IMR-90 (cell line): ENCODE data around the gene ADAMTS10. TPM values are rescaled to one million over a fixed set of nuclear protein-coding genes. Genes with fewer than 3 reads are reported as not detected.
A peak's percentile ranks its signal among the peaks of the same experiment; 100 is the strongest.

ENCODE experiments used
- ATAC-seq: fragments of 200-7000 bp; cut with Tn5 transposase; 2 replicates; pipeline ENCODE4 v1.9.1; 2020; ENCODE audit warnings: low read depth, mild to moderate bottlenecking, moderate library complexity
- BruUV-seq: library from RNA; stranded (reverse); fragments of 400-500 nt; replicated peaks from 2 replicates; lab custom pipeline; 2021; lab: Mats Ljungman, UMichigan
- CTCF ChIA-PET: fragments of 300-600 bp; formaldehyde crosslinking; extraction: SDS; loops from one replicate; lab custom pipeline; 2021; ENCODE audit warnings: antibody characterized with exemption; lab: Yijun Ruan, JAX
- POLR2A ChIA-PET: fragments of 300-600 bp; sonication (Branson Sonifier 250); formaldehyde crosslinking; loops from one replicate; lab custom pipeline; 2022; ENCODE audit warnings: antibody characterized with exemption; ENCODE audit not compliant: unreplicated experiment; lab: Charles Lee
- DNase-seq: peaks from one replicate; pipeline ENCODE4 v3.0.0; 2013
- H2AFZ ChIP-seq: replicated peaks from 2 replicates; pipeline ENCODE3; 2013; ENCODE audit warnings: low read length, mild to moderate bottlenecking; ENCODE audit not compliant: poor library complexity
- H2AK5ac ChIP-seq: 2 replicates; pipeline ENCODE4 v1.6.1; 2013; ENCODE audit warnings: low read depth, low read length, inconsistent platforms
- H2AK9ac ChIP-seq: replicated peaks from 2 replicates; pipeline ENCODE3; 2013; ENCODE audit warnings: mild to moderate bottlenecking, low read depth, low read length, moderate library complexity; ENCODE audit not compliant: poor library complexity
- H2BK120ac ChIP-seq: 2 replicates; pipeline ENCODE4 v1.6.1; 2013; ENCODE audit warnings: low read depth, low read length, inconsistent platforms
- H2BK15ac ChIP-seq: 3 replicates; pipeline ENCODE4 v1.6.1; 2013; ENCODE audit warnings: low read depth, low read length, inconsistent platforms
- H2BK20ac ChIP-seq: 2 replicates; pipeline ENCODE4 v1.6.1; 2013; ENCODE audit warnings: low read depth, mild to moderate bottlenecking, inconsistent platforms, low read length, moderate library complexity
- H2BK5ac ChIP-seq: 2 replicates; pipeline ENCODE4 v1.6.1; 2013; ENCODE audit warnings: mild to moderate bottlenecking, low read depth, low read length, inconsistent platforms; ENCODE audit not compliant: poor library complexity, severe bottlenecking
- H3K14ac ChIP-seq: replicated peaks from 2 replicates; pipeline ENCODE4 v1.6.1; 2013; ENCODE audit warnings: low read depth, low read length, inconsistent platforms
- H3K18ac ChIP-seq: 2 replicates; pipeline ENCODE4 v1.6.1; 2013; ENCODE audit warnings: low read depth, low read length, control low read depth
- H3K23ac ChIP-seq: 2 replicates; pipeline ENCODE4 v1.6.1; 2013; ENCODE audit warnings: low read depth, low read length, inconsistent platforms
- H3K27ac ChIP-seq: 2 replicates; pipeline ENCODE4 v1.5.1; 2013; ENCODE audit warnings: mild to moderate bottlenecking, control low read depth, low read length; ENCODE audit not compliant: insufficient read depth
- H3K27me3 ChIP-seq: 2 replicates; pipeline ENCODE4 v1.6.1; 2013; ENCODE audit warnings: low read length; ENCODE audit not compliant: control insufficient read depth, insufficient read depth
- H3K36me3 ChIP-seq: 2 replicates; pipeline ENCODE4 v1.6.1; 2013; ENCODE audit warnings: low read length, mixed read lengths; ENCODE audit not compliant: control insufficient read depth, insufficient read depth
- H3K4ac ChIP-seq: 2 replicates; pipeline ENCODE4 v1.6.1; 2013; ENCODE audit warnings: low read depth, low read length, inconsistent platforms
- H3K4me1 ChIP-seq: 2 replicates; pipeline ENCODE4 v1.6.1; 2013; ENCODE audit warnings: low read length, mixed read lengths; ENCODE audit not compliant: control insufficient read depth, insufficient read depth
- H3K4me2 ChIP-seq: 2 replicates; pipeline ENCODE4 v1.6.1; 2013; ENCODE audit warnings: low read depth, mild to moderate bottlenecking, control low read depth, low read length, moderate library complexity
- H3K4me3 ChIP-seq: 2 replicates; pipeline ENCODE4 v1.5.1; 2013; ENCODE audit warnings: low read depth, mild to moderate bottlenecking, control low read depth, low read length, moderate library complexity; ENCODE audit not compliant: insufficient read depth
- H3K56ac ChIP-seq: 2 replicates; pipeline ENCODE4 v1.6.1; 2013; ENCODE audit warnings: low read length, inconsistent platforms; ENCODE audit not compliant: insufficient read depth; ENCODE audit errors: extremely low read depth
- H3K79me1 ChIP-seq, 2 experiments: 2 replicates each; pipeline ENCODE4 v1.6.1; 2013; ENCODE audit warnings: low read length in 2 of 2, inconsistent platforms in 1 of 2, low read depth in 1 of 2
- H3K9ac ChIP-seq: 2 replicates; pipeline ENCODE4 v1.6.1; 2013; ENCODE audit warnings: low read depth, low read length, control low read depth
- H3K9me1 ChIP-seq: 2 replicates; pipeline ENCODE4 v1.6.1; 2013; ENCODE audit warnings: low read length, inconsistent platforms; ENCODE audit not compliant: insufficient read depth
- H3K9me3 ChIP-seq: 2 replicates; pipeline ENCODE4 v1.6.1; 2013; ENCODE audit warnings: low read length; ENCODE audit not compliant: control insufficient read depth, insufficient read depth
- H4K20me1 ChIP-seq: 2 replicates; pipeline ENCODE4 v1.6.1; 2013; ENCODE audit warnings: low read length, inconsistent platforms; ENCODE audit not compliant: insufficient read depth
- H4K5ac ChIP-seq: 2 replicates; pipeline ENCODE4 v1.6.1; 2013; ENCODE audit warnings: mild to moderate bottlenecking, low read depth, low read length, control low read depth
- H4K8ac ChIP-seq, 2 experiments: 2 replicates each; pipeline ENCODE4 v1.6.1; 2013; ENCODE audit warnings: low read depth in 2 of 2, low read length in 2 of 2, control low read depth in 1 of 2, inconsistent platforms in 1 of 2
- H4K91ac ChIP-seq: 2 replicates; pipeline ENCODE4 v1.6.1; 2013; ENCODE audit warnings: low read depth, low read length, inconsistent platforms; ENCODE audit not compliant: insufficient read depth
- POLR2A ChIP-seq: IDR thresholded peaks from 2 replicates; pipeline ENCODE4 v1.6.1; 2012; ENCODE audit warnings: mild to moderate bottlenecking, low read depth, low read length
- WGBS, 2 experiments: methylation state at CpG; one replicate each; pipeline versions ENCODE4 v1.1.5 to v1.1.7; 2013; ENCODE audit warnings: missing lambda C conversion rate in 2 of 2; ENCODE audit not compliant: insufficient read length in 1 of 2; ENCODE audit errors: extremely low coverage in 2 of 2; 5-methylcytosine and 5-hydroxymethylcytosine counted together
- dilution Hi-C: fragments of 300-500 bp; cut with HindIII; formaldehyde crosslinking; loops from one replicate; pipeline ENCODE4 v1.14.3; 2018; ENCODE audit warnings: low sequenced_read_pairs; ENCODE audit not compliant: unreplicated experiment
- in situ Hi-C: fragments of 300-500 bp; cut with MboI; formaldehyde crosslinking; loops from 3 replicates; pipeline ENCODE4 v1.14.3; 2019; ENCODE audit warnings: low sequenced_read_pairs, inconsistent platforms, mixed read lengths
- intact Hi-C: fragments of 100-400 bp; cut with micrococcal nuclease; formaldehyde crosslinking; loops from 2 replicates; pipeline ENCODE4 v1.10.0; 2022
- polyA plus RNA-seq, 3 experiments: library from polyadenylated mRNA; depleted of rRNA; stranded (reverse); fragments of >200 nt; gene quantifications; 2 replicates each; pipeline ENCODE4 v1.2.3, GENCODE V29; 2012; ENCODE audit warnings: low replicate concordance in 1 of 3
- total RNA-seq: library from RNA; depleted of rRNA; stranded (reverse); fragments of >200 nt; gene quantifications from 2 replicates; pipeline ENCODE4 v1.2.3, GENCODE V29; 2012

Gene ADAMTS10
- total and polyA plus RNA-seq, 2 of the 4 experiments (the other 2 are of a cell fraction) = 3.4 to 11.5 TPM

GRCh38 chr19:8655340-8655709 lies 44.8 kb upstream of the ADAMTS10 start:
- ATAC-seq (no peak), DNase-seq (no peak)
- POLR2A ChIA-PET = no interaction called here
- Histone ChIP-seq H3K4me1 (no peaks in the 10 kb centered on the region), H3K14ac (no peak overlapping the region), H3K9me1 (no peaks in the 10 kb centered on the region), H2BK20ac (no peak overlapping the region), H2AK5ac (no peak overlapping the region), H3K4me2 (no peak overlapping the region), H4K91ac (no peak overlapping the region), H3K23ac (no peak overlapping the region), H3K4me3 (no peak overlapping the region), H2AFZ (peak overlapping the region; percentile 15), H4K8ac (no peak overlapping the region), H3K79me1 (no peaks in the 10 kb centered on the region), H3K4ac (no peak overlapping the region), H3K9ac (no peak overlapping the region), H4K20me1 (no peaks in the 10 kb centered on the region), H4K5ac (no peak overlapping the region), H2AK9ac (no peak overlapping the region), H2BK5ac (no peak overlapping the region), H3K27ac (no peak overlapping the region), H2BK120ac (no peak overlapping the region), H3K56ac (no peak overlapping the region), H2BK15ac (no peak overlapping the region), H3K18ac (no peak overlapping the region), H3K9me3 (no peaks in the 10 kb centered on the region), H3K27me3 (peaks cover 3% of the 10 kb centered on the region; the same call in 1 of the 2 replicates), H3K36me3 (no peaks in the 10 kb centered on the region)
- 77% methylated on average over 5 of the region's 12 CpGs; no CpG with 5 or more reads in 1 of the 2 experiments for WGBS, 2 experiments
- TF ChIP-seq POLR2A = no peak
- CTCF ChIA-PET = no interaction called here
- in situ Hi-C loops = loop anchor here (25.0 kb wide), 1 partner anchor 432 kb away; the partner anchor contains the start of gene OR1M1
- BruUV-seq = no TSS peak
- intact Hi-C loops = no loop called here
- dilution Hi-C loops = no loop called here
